Measurements from ENCODE around the gene APOL5.

DNA sequence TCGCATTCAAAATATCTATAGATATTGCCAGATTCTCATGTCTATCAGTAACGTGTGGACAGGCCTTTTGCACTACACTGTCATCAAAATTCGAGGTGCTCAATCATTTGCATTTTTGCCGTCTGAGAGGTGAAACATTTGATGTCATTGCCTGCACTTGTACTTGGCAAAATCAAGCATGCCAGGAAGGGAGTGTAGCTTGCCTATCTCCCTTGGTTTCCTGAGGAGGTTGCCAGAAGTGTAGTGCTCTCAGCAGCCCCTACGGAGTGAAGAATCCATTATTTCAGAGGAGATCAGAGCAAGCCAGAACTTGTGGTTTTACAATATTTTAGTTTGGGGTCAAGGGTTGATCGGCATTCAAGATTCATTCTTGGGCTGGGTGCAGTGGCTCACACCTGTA is 30.2 kb upstream of the APOL5 start:
- no peak for TF ChIP-seq POLR2AphosphoS5 (IDR thresholded peaks at IDR 0.05)
- TF ChIP-seq, protein P1, sequence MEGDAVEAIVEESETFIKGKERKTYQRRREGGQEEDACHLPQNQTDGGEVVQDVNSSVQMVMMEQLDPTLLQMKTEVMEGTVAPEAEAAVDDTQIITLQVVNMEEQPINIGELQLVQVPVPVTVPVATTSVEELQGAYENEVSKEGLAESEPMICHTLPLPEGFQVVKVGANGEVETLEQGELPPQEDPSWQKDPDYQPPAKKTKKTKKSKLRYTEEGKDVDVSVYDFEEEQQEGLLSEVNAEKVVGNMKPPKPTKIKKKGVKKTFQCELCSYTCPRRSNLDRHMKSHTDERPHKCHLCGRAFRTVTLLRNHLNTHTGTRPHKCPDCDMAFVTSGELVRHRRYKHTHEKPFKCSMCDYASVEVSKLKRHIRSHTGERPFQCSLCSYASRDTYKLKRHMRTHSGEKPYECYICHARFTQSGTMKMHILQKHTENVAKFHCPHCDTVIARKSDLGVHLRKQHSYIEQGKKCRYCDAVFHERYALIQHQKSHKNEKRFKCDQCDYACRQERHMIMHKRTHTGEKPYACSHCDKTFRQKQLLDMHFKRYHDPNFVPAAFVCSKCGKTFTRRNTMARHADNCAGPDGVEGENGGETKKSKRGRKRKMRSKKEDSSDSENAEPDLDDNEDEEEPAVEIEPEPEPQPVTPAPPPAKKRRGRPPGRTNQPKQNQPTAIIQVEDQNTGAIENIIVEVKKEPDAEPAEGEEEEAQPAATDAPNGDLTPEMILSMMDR (IDR thresholded peaks at IDR 0.05), result no peak
